HepG2 (cell line): ENCODE measurements around the gene LYST. TPM values are rescaled to one million over a fixed set of nuclear protein-coding genes. Genes with fewer than 3 reads are reported as not detected.

ENCODE experiments used
- DMAP1 ChIP-seq: IDR thresholded peaks from 2 replicates; pipeline ENCODE4 v1.6.1; 2016
- GABPB1 ChIP-seq: IDR thresholded peaks from 2 replicates; pipeline ENCODE4 v1.6.1; 2016; ENCODE audit warnings: mild to moderate bottlenecking, missing genetic modification reagents, moderate library complexity, missing compliant biosample characterization
- KLF16 ChIP-seq, 2 experiments: sonication (generic) in 1 of 2; formaldehyde crosslinking in 1 of 2; IDR thresholded peaks; 2 replicates each; pipeline versions ENCODE4 v1.6.1 to v1.8.0; 2016 to 2023; ENCODE audit warnings: missing genetic modification reagents in 2 of 2, missing compliant biosample characterization in 1 of 2
- KMT2B ChIP-seq: IDR thresholded peaks from 2 replicates; pipeline ENCODE4 v1.6.1; 2016; ENCODE audit warnings: missing genetic modification reagents, missing compliant biosample characterization
- NCOR1 ChIP-seq: fragments of 200-600 bp; sonication (generic); IDR thresholded peaks from 2 replicates; pipeline ENCODE4 v1.7.0; 2017; ENCODE audit warnings: antibody characterized with exemption, low read length, borderline replicate concordance
- ZMYM2 ChIP-seq: sonication (generic); formaldehyde crosslinking; IDR thresholded peaks from 2 replicates; pipeline ENCODE4 v1.8.0; 2022; ENCODE audit warnings: mild to moderate bottlenecking, missing genetic modification reagents
- ZMYM4 ChIP-seq: sonication (generic); formaldehyde crosslinking; IDR thresholded peaks from 2 replicates; pipeline ENCODE4 v1.8.1; 2023; ENCODE audit warnings: mild to moderate bottlenecking, missing genetic modification reagents
- ZNF121 ChIP-seq: sonication (generic); formaldehyde crosslinking; IDR thresholded peaks from 2 replicates; pipeline ENCODE4 v1.5.0; 2020; ENCODE audit warnings: mild to moderate bottlenecking, missing genetic modification reagents
- ZNF160 ChIP-seq: sonication (generic); formaldehyde crosslinking; IDR thresholded peaks from 2 replicates; pipeline ENCODE4 v1.8.0; 2022; ENCODE audit warnings: mild to moderate bottlenecking, inconsistent platforms, missing genetic modification reagents
- ZNF292 ChIP-seq: sonication (generic); formaldehyde crosslinking; IDR thresholded peaks from 2 replicates; pipeline ENCODE4 v1.8.1; 2022; ENCODE audit warnings: mild to moderate bottlenecking, low read depth, missing genetic modification reagents, borderline replicate concordance
- polyA plus RNA-seq, 8 experiments: library from polyadenylated mRNA; depleted of rRNA in 3 of 8; stranded (reverse) in 7 of 8; unstranded in 1 of 8; fragments of >200 nt; fragmentation: Illumina TruSeq in 4 of 8; extraction: Trizol in 4 of 8; gene quantifications; 2 replicates each; pipeline versions ENCODE4 v1.2.1 to v1.2.3, GENCODE V29; 2011 to 2016; ENCODE audit warnings: low read depth in 4 of 8, missing spikeins in 1 of 8, mixed read lengths in 1 of 8; ENCODE audit not compliant: insufficient read depth in 1 of 8
- total RNA-seq, 5 experiments: library from RNA; depleted of rRNA; stranded (reverse); fragments of >200 nt; fragmentation: Illumina TruSeq; extraction: Trizol; gene quantifications; 2 replicates each; pipeline ENCODE4 v1.2.3, GENCODE V29; 2016; ENCODE audit warnings: low read depth in 1 of 5
- TF ChIP-seq, protein P1 (sequence below): sonication (generic); formaldehyde crosslinking; IDR thresholded peaks from 2 replicates; pipeline ENCODE4 v1.8.1; 2023; ENCODE audit warnings: mild to moderate bottlenecking, moderate library complexity, missing genetic modification reagents
- TF ChIP-seq, protein P2 (sequence below): sonication (generic); formaldehyde crosslinking; IDR thresholded peaks from 2 replicates; pipeline ENCODE4 v1.4.0; 2020; ENCODE audit warnings: mild to moderate bottlenecking, missing genetic modification reagents
- TF ChIP-seq, protein P3 (sequence below): sonication (generic); formaldehyde crosslinking; IDR thresholded peaks from 2 replicates; pipeline ENCODE4 v1.4.0; 2020; ENCODE audit warnings: missing genetic modification reagents, borderline replicate concordance
- TF ChIP-seq, protein P4 (sequence below): sonication (generic); formaldehyde crosslinking; IDR thresholded peaks from 2 replicates; pipeline ENCODE4 v1.4.0; 2020; ENCODE audit warnings: missing genetic modification reagents
- TF ChIP-seq, protein P5 (sequence below): sonication (generic); formaldehyde crosslinking; IDR thresholded peaks from 2 replicates; pipeline ENCODE4 v1.5.0; 2020; ENCODE audit warnings: mild to moderate bottlenecking, missing genetic modification reagents, borderline replicate concordance

LYST gene
- total and polyA plus RNA-seq, 2 of the 13 experiments (the other 11 are each of a cell fraction or from before 2014, with no cell fraction given) = 0.91 to 2.5 TPM

DNA sequence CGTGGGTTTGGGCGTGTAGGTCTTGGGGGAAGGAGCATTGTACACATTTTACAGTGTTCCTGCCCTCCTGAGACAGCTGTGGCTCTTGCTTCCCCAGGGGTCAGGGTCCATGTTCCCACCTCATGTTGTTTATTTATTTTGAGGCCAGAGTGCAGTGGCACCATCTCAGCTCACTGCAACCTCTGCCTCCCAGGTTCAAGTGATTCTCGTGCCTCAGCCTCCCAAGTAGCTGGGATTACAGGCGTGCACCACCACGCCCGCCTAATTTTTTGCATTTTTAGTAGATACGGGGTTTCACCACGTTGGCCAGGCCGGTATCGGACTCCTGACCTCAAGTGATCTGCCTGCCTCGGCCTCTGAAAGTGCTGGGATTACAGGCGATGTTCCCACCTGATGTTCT, 219.2 kb downstream of the LYST start (continued):
- TF ChIP-seq, protein P1, sequence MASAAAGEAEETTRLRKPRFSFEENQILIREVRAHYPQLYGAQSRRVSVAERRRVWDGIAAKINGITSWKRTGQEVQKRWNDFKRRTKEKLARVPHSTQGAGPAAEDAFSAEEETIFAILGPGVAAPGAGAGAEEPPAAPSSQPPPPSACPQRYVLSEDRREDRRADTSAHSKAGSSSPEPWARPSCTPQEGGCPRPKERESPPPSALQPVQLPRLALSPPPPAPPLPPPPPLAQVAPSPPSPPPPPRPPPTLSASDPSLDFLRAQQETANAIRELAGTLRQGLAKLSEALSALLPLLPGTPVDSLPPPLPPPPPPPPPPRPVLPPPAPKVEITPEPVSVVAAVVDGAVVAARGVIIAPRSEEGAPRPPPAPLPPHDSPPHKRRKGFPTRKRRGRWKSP = peak; percentile 54; the same call in 1 of the 2 replicates
- peak; percentile 70; the same call in 1 of the 2 replicates for TF ChIP-seq DMAP1 (CRISPR knock-in tag)
- peak; percentile 84 for TF ChIP-seq ZMYM4 (CRISPR knock-in tag)
- TF ChIP-seq ZNF160 (CRISPR knock-in tag) = peak; percentile 74; the same call in 1 of the 2 replicates
- peak in 1 of 2 experiments; percentile 66; a peak in 2 of 4 replicates for TF ChIP-seq KLF16 (CRISPR knock-in tag; IDR thresholded peaks at IDR 0.05)
- peak; percentile 99 for TF ChIP-seq ZMYM2 (CRISPR knock-in tag)
- TF ChIP-seq, protein P2, sequence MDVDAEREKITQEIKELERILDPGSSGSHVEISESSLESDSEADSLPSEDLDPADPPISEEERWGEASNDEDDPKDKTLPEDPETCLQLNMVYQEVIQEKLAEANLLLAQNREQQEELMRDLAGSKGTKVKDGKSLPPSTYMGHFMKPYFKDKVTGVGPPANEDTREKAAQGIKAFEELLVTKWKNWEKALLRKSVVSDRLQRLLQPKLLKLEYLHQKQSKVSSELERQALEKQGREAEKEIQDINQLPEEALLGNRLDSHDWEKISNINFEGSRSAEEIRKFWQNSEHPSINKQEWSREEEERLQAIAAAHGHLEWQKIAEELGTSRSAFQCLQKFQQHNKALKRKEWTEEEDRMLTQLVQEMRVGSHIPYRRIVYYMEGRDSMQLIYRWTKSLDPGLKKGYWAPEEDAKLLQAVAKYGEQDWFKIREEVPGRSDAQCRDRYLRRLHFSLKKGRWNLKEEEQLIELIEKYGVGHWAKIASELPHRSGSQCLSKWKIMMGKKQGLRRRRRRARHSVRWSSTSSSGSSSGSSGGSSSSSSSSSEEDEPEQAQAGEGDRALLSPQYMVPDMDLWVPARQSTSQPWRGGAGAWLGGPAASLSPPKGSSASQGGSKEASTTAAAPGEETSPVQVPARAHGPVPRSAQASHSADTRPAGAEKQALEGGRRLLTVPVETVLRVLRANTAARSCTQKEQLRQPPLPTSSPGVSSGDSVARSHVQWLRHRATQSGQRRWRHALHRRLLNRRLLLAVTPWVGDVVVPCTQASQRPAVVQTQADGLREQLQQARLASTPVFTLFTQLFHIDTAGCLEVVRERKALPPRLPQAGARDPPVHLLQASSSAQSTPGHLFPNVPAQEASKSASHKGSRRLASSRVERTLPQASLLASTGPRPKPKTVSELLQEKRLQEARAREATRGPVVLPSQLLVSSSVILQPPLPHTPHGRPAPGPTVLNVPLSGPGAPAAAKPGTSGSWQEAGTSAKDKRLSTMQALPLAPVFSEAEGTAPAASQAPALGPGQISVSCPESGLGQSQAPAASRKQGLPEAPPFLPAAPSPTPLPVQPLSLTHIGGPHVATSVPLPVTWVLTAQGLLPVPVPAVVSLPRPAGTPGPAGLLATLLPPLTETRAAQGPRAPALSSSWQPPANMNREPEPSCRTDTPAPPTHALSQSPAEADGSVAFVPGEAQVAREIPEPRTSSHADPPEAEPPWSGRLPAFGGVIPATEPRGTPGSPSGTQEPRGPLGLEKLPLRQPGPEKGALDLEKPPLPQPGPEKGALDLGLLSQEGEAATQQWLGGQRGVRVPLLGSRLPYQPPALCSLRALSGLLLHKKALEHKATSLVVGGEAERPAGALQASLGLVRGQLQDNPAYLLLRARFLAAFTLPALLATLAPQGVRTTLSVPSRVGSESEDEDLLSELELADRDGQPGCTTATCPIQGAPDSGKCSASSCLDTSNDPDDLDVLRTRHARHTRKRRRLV = 0 out of 2 replicates have a peak, but pooled peaks have one; percentile 49
- TF ChIP-seq, protein P3, sequence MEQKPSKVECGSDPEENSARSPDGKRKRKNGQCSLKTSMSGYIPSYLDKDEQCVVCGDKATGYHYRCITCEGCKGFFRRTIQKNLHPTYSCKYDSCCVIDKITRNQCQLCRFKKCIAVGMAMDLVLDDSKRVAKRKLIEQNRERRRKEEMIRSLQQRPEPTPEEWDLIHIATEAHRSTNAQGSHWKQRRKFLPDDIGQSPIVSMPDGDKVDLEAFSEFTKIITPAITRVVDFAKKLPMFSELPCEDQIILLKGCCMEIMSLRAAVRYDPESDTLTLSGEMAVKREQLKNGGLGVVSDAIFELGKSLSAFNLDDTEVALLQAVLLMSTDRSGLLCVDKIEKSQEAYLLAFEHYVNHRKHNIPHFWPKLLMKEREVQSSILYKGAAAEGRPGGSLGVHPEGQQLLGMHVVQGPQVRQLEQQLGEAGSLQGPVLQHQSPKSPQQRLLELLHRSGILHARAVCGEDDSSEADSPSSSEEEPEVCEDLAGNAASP (CRISPR knock-in tag) = peak; percentile 70; the same call in 1 of the 2 replicates
- peak; percentile 53; the same call in 1 of the 2 replicates for TF ChIP-seq GABPB1 (CRISPR knock-in tag)
- peak; percentile 75; the same call in 1 of the 2 replicates for TF ChIP-seq ZNF292 (CRISPR knock-in tag)
- TF ChIP-seq NCOR1 = peak; percentile 66; the same call in 1 of the 2 replicates
- TF ChIP-seq ZNF121 (CRISPR knock-in tag) = peak; percentile 54; the same call in 1 of the 2 replicates
- TF ChIP-seq, protein P4, sequence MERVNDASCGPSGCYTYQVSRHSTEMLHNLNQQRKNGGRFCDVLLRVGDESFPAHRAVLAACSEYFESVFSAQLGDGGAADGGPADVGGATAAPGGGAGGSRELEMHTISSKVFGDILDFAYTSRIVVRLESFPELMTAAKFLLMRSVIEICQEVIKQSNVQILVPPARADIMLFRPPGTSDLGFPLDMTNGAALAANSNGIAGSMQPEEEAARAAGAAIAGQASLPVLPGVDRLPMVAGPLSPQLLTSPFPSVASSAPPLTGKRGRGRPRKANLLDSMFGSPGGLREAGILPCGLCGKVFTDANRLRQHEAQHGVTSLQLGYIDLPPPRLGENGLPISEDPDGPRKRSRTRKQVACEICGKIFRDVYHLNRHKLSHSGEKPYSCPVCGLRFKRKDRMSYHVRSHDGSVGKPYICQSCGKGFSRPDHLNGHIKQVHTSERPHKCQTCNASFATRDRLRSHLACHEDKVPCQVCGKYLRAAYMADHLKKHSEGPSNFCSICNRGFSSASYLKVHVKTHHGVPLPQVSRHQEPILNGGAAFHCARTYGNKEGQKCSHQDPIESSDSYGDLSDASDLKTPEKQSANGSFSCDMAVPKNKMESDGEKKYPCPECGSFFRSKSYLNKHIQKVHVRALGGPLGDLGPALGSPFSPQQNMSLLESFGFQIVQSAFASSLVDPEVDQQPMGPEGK (CRISPR knock-in tag) = peak; percentile 72; the same call in 1 of the 2 replicates
- peak; percentile 57; the same call in 1 of the 2 replicates for TF ChIP-seq KMT2B (CRISPR knock-in tag)
- TF ChIP-seq, protein P5, sequence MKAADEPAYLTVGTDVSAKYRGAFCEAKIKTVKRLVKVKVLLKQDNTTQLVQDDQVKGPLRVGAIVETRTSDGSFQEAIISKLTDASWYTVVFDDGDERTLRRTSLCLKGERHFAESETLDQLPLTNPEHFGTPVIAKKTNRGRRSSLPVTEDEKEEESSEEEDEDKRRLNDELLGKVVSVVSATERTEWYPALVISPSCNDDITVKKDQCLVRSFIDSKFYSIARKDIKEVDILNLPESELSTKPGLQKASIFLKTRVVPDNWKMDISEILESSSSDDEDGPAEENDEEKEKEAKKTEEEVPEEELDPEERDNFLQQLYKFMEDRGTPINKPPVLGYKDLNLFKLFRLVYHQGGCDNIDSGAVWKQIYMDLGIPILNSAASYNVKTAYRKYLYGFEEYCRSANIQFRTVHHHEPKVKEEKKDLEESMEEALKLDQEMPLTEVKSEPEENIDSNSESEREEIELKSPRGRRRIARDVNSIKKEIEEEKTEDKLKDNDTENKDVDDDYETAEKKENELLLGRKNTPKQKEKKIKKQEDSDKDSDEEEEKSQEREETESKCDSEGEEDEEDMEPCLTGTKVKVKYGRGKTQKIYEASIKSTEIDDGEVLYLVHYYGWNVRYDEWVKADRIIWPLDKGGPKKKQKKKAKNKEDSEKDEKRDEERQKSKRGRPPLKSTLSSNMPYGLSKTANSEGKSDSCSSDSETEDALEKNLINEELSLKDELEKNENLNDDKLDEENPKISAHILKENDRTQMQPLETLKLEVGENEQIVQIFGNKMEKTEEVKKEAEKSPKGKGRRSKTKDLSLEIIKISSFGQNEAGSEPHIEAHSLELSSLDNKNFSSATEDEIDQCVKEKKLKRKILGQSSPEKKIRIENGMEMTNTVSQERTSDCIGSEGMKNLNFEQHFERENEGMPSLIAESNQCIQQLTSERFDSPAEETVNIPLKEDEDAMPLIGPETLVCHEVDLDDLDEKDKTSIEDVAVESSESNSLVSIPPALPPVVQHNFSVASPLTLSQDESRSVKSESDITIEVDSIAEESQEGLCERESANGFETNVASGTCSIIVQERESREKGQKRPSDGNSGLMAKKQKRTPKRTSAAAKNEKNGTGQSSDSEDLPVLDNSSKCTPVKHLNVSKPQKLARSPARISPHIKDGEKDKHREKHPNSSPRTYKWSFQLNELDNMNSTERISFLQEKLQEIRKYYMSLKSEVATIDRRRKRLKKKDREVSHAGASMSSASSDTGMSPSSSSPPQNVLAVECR (CRISPR knock-in tag) = peak; percentile 87; the same call in 1 of the 2 replicates
